ENCODE results near the gene CACNA1S.

The CACNA1S gene

GRCh38 chr1:201114245-201115131 lies 2.3 kb upstream of the CACNA1S start:
- DNase-seq: peak; percentile 86

- no peak for DNase-seq
Measured at GRCh38 chr1:201113451-201114244, 1.4 kb upstream of the CACNA1S start.

- DNase-seq: no peak
Measured at GRCh38 chr1:201112926-201113325, 700 bp upstream of the CACNA1S start.

- no peak for DNase-seq
Measured at GRCh38 chr1:201111672-201112071, 554 bp downstream of the CACNA1S start.

GRCh38 chr1:201111156-201111555 lies 1.1 kb downstream of the CACNA1S start:
- DNase-seq: no peak

- no peak for DNase-seq
Measured at GRCh38 chr1:201110616-201111015, 1.6 kb downstream of the CACNA1S start.

- no peak for DNase-seq
Measured at GRCh38 chr1:201110138-201110537, 2.1 kb downstream of the CACNA1S start.

- no peak for DNase-seq
Measured at GRCh38 chr1:201109651-201110050, 2.6 kb downstream of the CACNA1S start.

GRCh38 chr1:201108614-201109013 lies 3.6 kb downstream of the CACNA1S start:
- no peak for DNase-seq

- DNase-seq: no peak
Measured at GRCh38 chr1:201105688-201106087, 6.5 kb downstream of the CACNA1S start.

- no peak for DNase-seq
Measured at GRCh38 chr1:201104141-201104540, 8.1 kb downstream of the CACNA1S start.

- no peak for DNase-seq
Measured at GRCh38 chr1:201103666-201104065, 8.6 kb downstream of the CACNA1S start.

- no peak for DNase-seq
Measured at GRCh38 chr1:201100169-201100930, 11.9 kb downstream of the CACNA1S start.

GRCh38 chr1:201098992-201099677 lies 13.1 kb downstream of the CACNA1S start:
- no peak for DNase-seq

- no peak for DNase-seq
Measured at GRCh38 chr1:201096977-201097856, 15.0 kb downstream of the CACNA1S start.

GRCh38 chr1:201096041-201096461 lies 16.2 kb downstream of the CACNA1S start:
- DNase-seq: no peak

GRCh38 chr1:201095581-201095980 lies 16.6 kb downstream of the CACNA1S start:
- DNase-seq: no peak

GRCh38 chr1:201094832-201095231 lies 17.4 kb downstream of the CACNA1S start:
- DNase-seq: no peak

- no peak for DNase-seq
Measured at GRCh38 chr1:201093962-201094361, 18.3 kb downstream of the CACNA1S start.

- DNase-seq: no peak
Measured at GRCh38 chr1:201093561-201093960, 18.7 kb downstream of the CACNA1S start.

- no peak for DNase-seq
Measured at GRCh38 chr1:201092738-201093137, 19.5 kb downstream of the CACNA1S start.

GRCh38 chr1:201091256-201091655 lies 21.0 kb downstream of the CACNA1S start:
- no peak for DNase-seq
